ENCODE data around the gene DUS2.

DNA sequence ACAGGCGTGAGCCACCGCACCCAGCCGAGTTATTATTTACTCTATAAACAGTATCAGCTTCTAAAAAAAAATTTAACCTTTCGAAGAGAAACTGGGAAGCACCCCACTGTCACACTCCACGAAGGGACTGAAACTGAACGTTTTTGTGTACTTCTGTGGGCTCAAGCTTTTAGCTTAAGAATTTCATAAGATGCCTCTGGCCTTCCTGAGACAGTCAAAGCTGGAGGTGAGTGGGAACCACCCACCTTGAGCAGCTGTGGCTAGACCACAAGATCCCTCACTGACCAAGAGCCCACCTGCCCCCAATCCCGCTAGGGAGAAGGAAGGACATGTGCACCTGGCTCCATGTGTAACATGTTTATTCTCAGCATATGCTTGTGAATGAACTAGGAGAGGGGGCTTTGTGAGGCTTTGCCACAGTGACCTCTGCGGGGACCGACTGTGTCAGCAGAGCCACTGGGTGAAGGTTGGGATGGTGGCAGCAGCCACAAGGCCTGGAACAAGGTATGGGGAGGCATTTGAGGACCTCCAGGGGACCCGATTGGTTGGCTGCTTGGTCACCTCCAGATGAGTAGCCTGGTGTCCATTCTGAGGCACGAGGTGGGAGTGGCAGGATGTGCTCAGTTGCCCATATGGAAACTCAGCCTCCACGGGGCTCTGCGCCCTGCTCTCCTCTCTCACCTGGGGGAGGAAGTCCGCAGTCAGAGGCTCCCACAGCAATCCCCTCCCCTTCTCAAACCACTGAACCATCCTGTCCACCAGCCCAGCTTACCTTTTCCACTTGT is 47.6 kb upstream of the DUS2 start:
- TF ChIP-seq, protein P1, sequence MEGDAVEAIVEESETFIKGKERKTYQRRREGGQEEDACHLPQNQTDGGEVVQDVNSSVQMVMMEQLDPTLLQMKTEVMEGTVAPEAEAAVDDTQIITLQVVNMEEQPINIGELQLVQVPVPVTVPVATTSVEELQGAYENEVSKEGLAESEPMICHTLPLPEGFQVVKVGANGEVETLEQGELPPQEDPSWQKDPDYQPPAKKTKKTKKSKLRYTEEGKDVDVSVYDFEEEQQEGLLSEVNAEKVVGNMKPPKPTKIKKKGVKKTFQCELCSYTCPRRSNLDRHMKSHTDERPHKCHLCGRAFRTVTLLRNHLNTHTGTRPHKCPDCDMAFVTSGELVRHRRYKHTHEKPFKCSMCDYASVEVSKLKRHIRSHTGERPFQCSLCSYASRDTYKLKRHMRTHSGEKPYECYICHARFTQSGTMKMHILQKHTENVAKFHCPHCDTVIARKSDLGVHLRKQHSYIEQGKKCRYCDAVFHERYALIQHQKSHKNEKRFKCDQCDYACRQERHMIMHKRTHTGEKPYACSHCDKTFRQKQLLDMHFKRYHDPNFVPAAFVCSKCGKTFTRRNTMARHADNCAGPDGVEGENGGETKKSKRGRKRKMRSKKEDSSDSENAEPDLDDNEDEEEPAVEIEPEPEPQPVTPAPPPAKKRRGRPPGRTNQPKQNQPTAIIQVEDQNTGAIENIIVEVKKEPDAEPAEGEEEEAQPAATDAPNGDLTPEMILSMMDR (IDR thresholded peaks at IDR 0.05): no peak
- TF ChIP-seq EZH2phosphoT487 (IDR thresholded peaks at IDR 0.05): no peak
